IgD-negative memory B cell (primary cell): ENCODE results near the gene ACR. TPM values are rescaled to one million over a fixed set of nuclear protein-coding genes. Genes with fewer than 3 reads are reported as not detected.
A peak's percentile ranks its signal among the peaks of the same experiment; 100 is the strongest.

Experiments used
- H3K27ac Mint-ChIP-seq, 3 donors: one replicate each; pipeline ENCODE4 v1.8.0; 2020 to 2022; ENCODE audit warnings: mild to moderate bottlenecking in 3 of 3, mixed read lengths in 3 of 3, moderate library complexity in 1 of 3
- H3K27me3 Mint-ChIP-seq: one replicate; pipeline ENCODE4 v1.8.0; 2021; ENCODE audit warnings: mixed read lengths
- H3K36me3 Mint-ChIP-seq: one replicate; pipeline ENCODE4 v1.8.0; 2020; ENCODE audit warnings: mild to moderate bottlenecking, mixed read lengths
- H3K4me1 Mint-ChIP-seq, 3 donors: one replicate each; pipeline ENCODE4 v1.8.0; 2020 to 2022; ENCODE audit warnings: mixed read lengths in 3 of 3, mild to moderate bottlenecking in 1 of 3
- H3K4me3 Mint-ChIP-seq, 4 donors: one replicate each; pipeline ENCODE4 v1.8.0; 2020 to 2022; ENCODE audit warnings: mild to moderate bottlenecking in 4 of 4, mixed read lengths in 4 of 4, moderate library complexity in 3 of 4
- H3K9me3 Mint-ChIP-seq, 3 donors: one replicate each; pipeline ENCODE4 v1.8.0; 2020 to 2021; ENCODE audit warnings: mixed read lengths in 3 of 3, mild to moderate bottlenecking in 1 of 3
- polyA plus RNA-seq: library from polyadenylated mRNA; unstranded; fragments of 300-500 nt; fragmentation: Illumina TruSeq; gene quantifications from one replicate; pipeline ENCODE4 v1.2.3, GENCODE V29; 2021

The ACR gene
- not detected for polyA plus RNA-seq

- H3K9me3 Mint-ChIP-seq, result no peaks in the 10 kb centered on the region
- peaks cover 19% of the 10 kb centered on the region for H3K27me3 Mint-ChIP-seq
Observed at GRCh38 chr22:50737728-50738648, at the start of gene ACR. ACR (plus strand) TSS chr22:50738204; CDS start chr22:50738236, 32 bp downstream.

GRCh38 chr22:50688448-50688847, 49.6 kb upstream of the ACR start:
- H3K9me3 Mint-ChIP-seq, result no peaks in the 10 kb centered on the region
- peaks cover 0 to 8% (median 5%) of the 10 kb centered on the region in 3 donors for H3K4me1 Mint-ChIP-seq
- H3K4me3 Mint-ChIP-seq, result no peak overlapping the region
- H3K27ac Mint-ChIP-seq, result no peak overlapping the region
- H3K36me3 Mint-ChIP-seq, result no peaks in the 10 kb centered on the region
- H3K27me3 Mint-ChIP-seq, result peaks cover 2% of the 10 kb centered on the region

More at GRCh38 chr22:50737728-50738648, at the start of gene ACR:
- Mint-ChIP-seq H3K4me1 (no peaks in the 10 kb centered on the region), H3K27ac (no peak within 1 kb of the TSS), H3K4me3 (no peak within 1 kb of the TSS), H3K36me3 (no peaks in the 10 kb centered on the region)

GRCh38 chr22:50691521-50691920, 46.5 kb upstream of the ACR start:
- Mint-ChIP-seq H3K27me3 (peaks cover 2% of the 10 kb centered on the region), H3K27ac (no peak overlapping the region), H3K36me3 (no peaks in the 10 kb centered on the region), H3K4me3 (no peak overlapping the region), H3K9me3 (no peaks in the 10 kb centered on the region), H3K4me1 (peaks cover 0 to 8% (median 6%) of the 10 kb centered on the region in 3 donors)

- H3K36me3 Mint-ChIP-seq, result no peaks in the 10 kb centered on the region
- no peak overlapping the region for H3K4me3 Mint-ChIP-seq
- no peak overlapping the region for H3K27ac Mint-ChIP-seq
- no peaks in the 10 kb centered on the region for H3K9me3 Mint-ChIP-seq
- H3K27me3 Mint-ChIP-seq, result peaks cover 2% of the 10 kb centered on the region
- H3K4me1 Mint-ChIP-seq, result peaks cover 0 to 2% (median 1%) of the 10 kb centered on the region in 3 donors
Observed at GRCh38 chr22:50693462-50693861, 44.5 kb upstream of the ACR start.

- no peaks in the 10 kb centered on the region for H3K36me3 Mint-ChIP-seq
- peaks cover 2% of the 10 kb centered on the region for H3K27me3 Mint-ChIP-seq
- H3K4me3 Mint-ChIP-seq, result no peak overlapping the region
- no peak overlapping the region for H3K27ac Mint-ChIP-seq
- peaks cover 0 to 2% (median 1%) of the 10 kb centered on the region in 3 donors for H3K4me1 Mint-ChIP-seq
- no peaks in the 10 kb centered on the region for H3K9me3 Mint-ChIP-seq
Observed at GRCh38 chr22:50694099-50694605, 43.9 kb upstream of the ACR start.

- H3K4me3 Mint-ChIP-seq, result peak overlapping the region in 1 of 4 donors; percentile 63
- peaks cover 0 to 2% (median 1%) of the 10 kb centered on the region in 3 donors for H3K4me1 Mint-ChIP-seq
Observed at GRCh38 chr22:50694766-50695420, 43.1 kb upstream of the ACR start.

GRCh38 chr22:50695421-50696250, 42.4 kb upstream of the ACR start:
- no peak overlapping the region for H3K4me3 Mint-ChIP-seq
- peaks cover 3% of the 10 kb centered on the region for H3K27me3 Mint-ChIP-seq
- peaks cover 0 to 2% (median 1%) of the 10 kb centered on the region in 3 donors for H3K4me1 Mint-ChIP-seq
- H3K36me3 Mint-ChIP-seq, result no peaks in the 10 kb centered on the region
- H3K27ac Mint-ChIP-seq, result no peak overlapping the region
- no peaks in the 10 kb centered on the region for H3K9me3 Mint-ChIP-seq

More at GRCh38 chr22:50694766-50695420, 43.1 kb upstream of the ACR start:
- Mint-ChIP-seq H3K27me3 (peaks cover 3% of the 10 kb centered on the region), H3K9me3 (no peaks in the 10 kb centered on the region), H3K36me3 (no peaks in the 10 kb centered on the region), H3K27ac (no peak overlapping the region)

- Mint-ChIP-seq H3K4me3 (no peak overlapping the region), H3K36me3 (no peaks in the 10 kb centered on the region), H3K4me1 (peaks cover 0 to 2% (median 1%) of the 10 kb centered on the region in 3 donors), H3K9me3 (no peaks in the 10 kb centered on the region), H3K27ac (no peak overlapping the region), H3K27me3 (peaks cover 5% of the 10 kb centered on the region)
Observed at GRCh38 chr22:50696251-50696798, 41.7 kb upstream of the ACR start.

GRCh38 chr22:50696799-50697561, 41.0 kb upstream of the ACR start:
- peaks cover 0 to 2% (median 1%) of the 10 kb centered on the region in 3 donors for H3K4me1 Mint-ChIP-seq
- H3K9me3 Mint-ChIP-seq, result no peaks in the 10 kb centered on the region
- no peaks in the 10 kb centered on the region for H3K36me3 Mint-ChIP-seq
- no peak overlapping the region for H3K4me3 Mint-ChIP-seq
- H3K27me3 Mint-ChIP-seq, result peaks cover 5% of the 10 kb centered on the region
- H3K27ac Mint-ChIP-seq, result no peak overlapping the region

GRCh38 chr22:50697667-50698506, 40.1 kb upstream of the ACR start:
- H3K4me3 Mint-ChIP-seq, result no peak overlapping the region
- H3K27me3 Mint-ChIP-seq, result peaks cover 9% of the 10 kb centered on the region
- no peaks in the 10 kb centered on the region for H3K36me3 Mint-ChIP-seq
- H3K27ac Mint-ChIP-seq, result no peak overlapping the region
- H3K9me3 Mint-ChIP-seq, result no peaks in the 10 kb centered on the region
- peaks cover 0 to 1% (median 1%) of the 10 kb centered on the region in 3 donors for H3K4me1 Mint-ChIP-seq

GRCh38 chr22:50698546-50698945, 39.5 kb upstream of the ACR start:
- H3K9me3 Mint-ChIP-seq, result no peaks in the 10 kb centered on the region
- peaks cover 0 to under 1% (median 0%) of the 10 kb centered on the region in 3 donors for H3K4me1 Mint-ChIP-seq
- peak overlapping the region in 1 of 3 donors; percentile 76 for H3K27ac Mint-ChIP-seq
- H3K36me3 Mint-ChIP-seq, result no peaks in the 10 kb centered on the region
- H3K4me3 Mint-ChIP-seq, result no peak overlapping the region
- peaks cover 8% of the 10 kb centered on the region for H3K27me3 Mint-ChIP-seq

GRCh38 chr22:50699001-50699755, 38.8 kb upstream of the ACR start:
- Mint-ChIP-seq H3K36me3 (no peaks in the 10 kb centered on the region), H3K4me1 (no peaks in the 10 kb centered on the region), H3K27me3 (peaks cover 8% of the 10 kb centered on the region), H3K9me3 (no peaks in the 10 kb centered on the region), H3K27ac (peak overlapping the region in 1 of 3 donors; percentile 76), H3K4me3 (no peak overlapping the region)
